Measurements from ENCODE around the gene HINT3.
A peak's percentile ranks its signal among the peaks of the same experiment; 100 is the strongest.

The HINT3 gene

GRCh38 chr6:125918681-125919566 lies 37.6 kb upstream of the HINT3 start:
- TF ChIP-seq, protein P1, sequence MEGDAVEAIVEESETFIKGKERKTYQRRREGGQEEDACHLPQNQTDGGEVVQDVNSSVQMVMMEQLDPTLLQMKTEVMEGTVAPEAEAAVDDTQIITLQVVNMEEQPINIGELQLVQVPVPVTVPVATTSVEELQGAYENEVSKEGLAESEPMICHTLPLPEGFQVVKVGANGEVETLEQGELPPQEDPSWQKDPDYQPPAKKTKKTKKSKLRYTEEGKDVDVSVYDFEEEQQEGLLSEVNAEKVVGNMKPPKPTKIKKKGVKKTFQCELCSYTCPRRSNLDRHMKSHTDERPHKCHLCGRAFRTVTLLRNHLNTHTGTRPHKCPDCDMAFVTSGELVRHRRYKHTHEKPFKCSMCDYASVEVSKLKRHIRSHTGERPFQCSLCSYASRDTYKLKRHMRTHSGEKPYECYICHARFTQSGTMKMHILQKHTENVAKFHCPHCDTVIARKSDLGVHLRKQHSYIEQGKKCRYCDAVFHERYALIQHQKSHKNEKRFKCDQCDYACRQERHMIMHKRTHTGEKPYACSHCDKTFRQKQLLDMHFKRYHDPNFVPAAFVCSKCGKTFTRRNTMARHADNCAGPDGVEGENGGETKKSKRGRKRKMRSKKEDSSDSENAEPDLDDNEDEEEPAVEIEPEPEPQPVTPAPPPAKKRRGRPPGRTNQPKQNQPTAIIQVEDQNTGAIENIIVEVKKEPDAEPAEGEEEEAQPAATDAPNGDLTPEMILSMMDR (IDR thresholded peaks at IDR 0.05; ENCODE audit: control insufficient read depth, extremely low read depth, insufficient read depth): no peak
- peak overlapping the region; percentile 31 for H3K4me3 ChIP-seq (ENCODE audit: low read depth, low read length)
- peak; percentile 18 for DNase-seq (ENCODE audit: low read depth)

DNA sequence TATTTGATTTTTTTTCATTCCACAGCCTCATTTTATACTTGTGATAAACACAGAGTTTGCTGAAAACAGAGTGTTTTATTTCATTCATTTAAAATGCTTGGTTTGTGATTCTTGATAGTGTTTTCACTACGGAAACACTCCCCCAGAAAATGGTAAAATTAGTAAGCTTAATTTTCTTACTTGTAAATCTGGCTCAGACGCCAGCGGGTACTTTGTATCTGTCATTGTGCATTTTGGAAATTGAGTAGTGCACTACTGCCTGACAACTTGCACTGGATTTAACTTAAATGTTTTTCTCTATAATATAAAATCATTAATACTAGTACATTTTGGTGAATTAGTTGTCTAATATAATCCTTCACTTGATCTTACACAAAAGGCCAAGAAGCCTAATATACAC lies 37.0 kb upstream of the HINT3 start:
- no peak overlapping the region; the same call in 1 of the 2 replicates for H3K4me3 ChIP-seq (ENCODE audit: low read depth, low read length)
- TF ChIP-seq, protein P1 (IDR thresholded peaks at IDR 0.05; ENCODE audit: control insufficient read depth, extremely low read depth, insufficient read depth): no peak
- DNase-seq (ENCODE audit: low read depth): no peak

DNA sequence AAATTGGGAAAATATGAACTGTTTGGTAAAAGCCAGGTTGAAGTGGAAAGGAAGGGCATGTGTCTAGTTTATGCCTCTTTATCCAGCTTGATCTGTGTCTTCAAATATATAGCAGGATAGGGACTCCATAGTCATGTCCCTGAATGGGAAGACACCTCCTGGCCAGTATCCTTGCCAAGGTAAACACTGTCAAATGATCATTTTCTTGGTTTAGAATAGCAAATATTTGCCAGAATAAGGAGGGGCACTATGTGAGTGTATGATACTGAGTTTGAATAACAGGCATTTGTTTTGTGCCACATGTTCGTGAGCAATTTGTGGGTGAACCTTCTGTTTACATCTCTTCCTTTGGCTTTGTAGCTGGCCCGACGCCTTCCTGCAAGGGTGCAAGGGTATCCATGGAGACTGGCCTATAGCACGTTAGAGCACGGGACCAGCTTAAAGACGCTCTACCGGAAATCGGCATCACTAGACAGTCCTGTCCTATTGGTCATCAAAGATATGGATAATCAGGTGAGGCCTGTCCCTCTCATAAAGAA lies 34.2 kb upstream of the HINT3 start:
- TF ChIP-seq, protein P1 (IDR thresholded peaks at IDR 0.05; ENCODE audit: control insufficient read depth, extremely low read depth, insufficient read depth): no peak
- no peak for DNase-seq (ENCODE audit: low read depth)
- no peak overlapping the region for H3K4me3 ChIP-seq (ENCODE audit: low read depth, low read length)

DNA sequence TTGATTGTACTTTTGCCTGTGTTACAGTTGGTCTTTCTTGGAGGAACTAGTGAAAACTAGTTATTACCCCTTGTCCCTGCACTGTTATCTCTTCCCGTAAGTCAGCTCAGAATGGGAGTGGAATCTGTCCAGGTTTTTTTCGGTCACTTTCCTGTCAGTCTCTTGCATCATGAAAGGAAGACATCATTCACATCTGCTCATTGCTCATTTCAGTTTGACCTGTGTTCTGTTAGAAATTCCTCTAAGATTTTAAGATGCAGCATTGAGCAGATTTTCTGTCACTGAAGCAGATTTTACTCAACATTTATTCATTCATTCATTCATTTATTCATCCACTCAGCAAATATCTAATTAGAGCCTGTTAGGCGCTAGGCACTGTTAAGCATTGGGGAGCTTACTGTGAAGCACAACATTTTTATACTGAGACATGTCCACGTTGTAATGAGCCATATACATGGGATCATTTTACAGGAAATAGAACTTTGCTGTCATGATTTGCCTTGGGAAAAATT lies 33.1 kb upstream of the HINT3 start:
- TF ChIP-seq, protein P1 (IDR thresholded peaks at IDR 0.05; ENCODE audit: control insufficient read depth, extremely low read depth, insufficient read depth): no peak
- H3K4me3 ChIP-seq (ENCODE audit: low read depth, low read length): no peak overlapping the region
- DNase-seq (ENCODE audit: low read depth): no peak

GRCh38 chr6:125924169-125924568 lies 32.4 kb upstream of the HINT3 start:
- DNase-seq (ENCODE audit: low read depth): no peak
- TF ChIP-seq, protein P1 (IDR thresholded peaks at IDR 0.05; ENCODE audit: control insufficient read depth, extremely low read depth, insufficient read depth): no peak
- H3K4me3 ChIP-seq (ENCODE audit: low read depth, low read length): no peak overlapping the region

DNA sequence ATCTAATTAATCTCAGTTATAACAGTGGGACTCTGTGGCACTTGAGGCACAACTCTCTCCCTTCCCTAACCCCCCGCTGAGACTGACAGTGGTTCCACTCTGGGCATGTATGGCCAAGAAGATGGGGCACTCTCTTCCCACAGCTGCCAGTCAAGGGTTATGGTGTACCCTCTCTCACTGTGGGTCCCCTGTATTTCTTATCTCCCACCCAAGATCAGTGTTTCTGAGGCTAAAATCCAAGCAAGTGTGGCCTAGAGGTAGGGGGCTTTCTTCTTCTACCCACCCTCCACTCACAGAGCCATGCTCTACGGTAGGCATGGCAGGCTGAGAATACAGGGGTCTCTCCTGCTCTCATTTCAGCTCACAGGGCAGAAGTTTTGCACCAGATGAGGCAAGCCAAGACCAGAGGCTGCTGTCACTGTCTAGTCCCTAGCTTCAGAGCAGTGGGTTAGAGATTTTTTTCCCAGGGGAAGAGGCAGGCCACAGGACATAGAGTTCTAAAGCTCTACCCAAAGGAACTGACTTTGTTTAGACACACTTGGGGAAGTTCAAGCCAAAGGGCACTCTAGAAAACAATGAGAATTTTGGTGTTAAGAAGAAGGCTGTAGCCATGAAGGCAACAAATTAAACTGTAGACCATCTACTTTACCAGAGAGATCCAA lies 31.7 kb upstream of the HINT3 start:
- DNase-seq (ENCODE audit: low read depth): no peak
- TF ChIP-seq, protein P1 (IDR thresholded peaks at IDR 0.05; ENCODE audit: control insufficient read depth, extremely low read depth, insufficient read depth): no peak
- no peak overlapping the region for H3K4me3 ChIP-seq (ENCODE audit: low read depth, low read length)

Measured in LNCaP clone FGC (cell line).